ACC112 (cell line): ENCODE data around the gene ATG14.

ENCODE experiments used
- H2AFZ ChIP-seq: fragments of 200-600 bp; sonication (generic); one replicate; pipeline ENCODE4 v1.6.0; 2017; ENCODE audit warnings: antibody characterized with exemption, low read length; ENCODE audit not compliant: unreplicated experiment
- H3K27ac ChIP-seq: fragments of 200-600 bp; sonication (generic); 2 replicates; pipeline ENCODE4 v1.5.1; 2014; ENCODE audit warnings: low read depth, mild to moderate bottlenecking, antibody characterized with exemption, low read length, moderate library complexity
- H3K27me3 ChIP-seq: fragments of 200-600 bp; sonication (generic); 2 replicates; pipeline ENCODE4 v1.6.1; 2014; ENCODE audit warnings: mild to moderate bottlenecking, antibody characterized with exemption, low read length, moderate library complexity, mixed read lengths; ENCODE audit not compliant: insufficient read depth
- H3K36me3 ChIP-seq: fragments of 200-600 bp; sonication (generic); 2 replicates; pipeline ENCODE4 v1.6.1; 2016; ENCODE audit warnings: mild to moderate bottlenecking, antibody characterized with exemption, low read length, moderate library complexity, mixed read lengths; ENCODE audit not compliant: insufficient read depth
- H3K4me1 ChIP-seq: fragments of 200-600 bp; sonication (generic); one replicate; pipeline ENCODE4 v1.6.1; 2016; ENCODE audit warnings: low read length, mixed read lengths; ENCODE audit not compliant: insufficient read depth, unreplicated experiment, control insufficient read depth
- H3K4me3 ChIP-seq: fragments of 200-600 bp; sonication (generic); 2 replicates; pipeline ENCODE4 v1.5.1; 2014; ENCODE audit warnings: mild to moderate bottlenecking, low read depth, low read length
- H3K79me2 ChIP-seq: fragments of 200-600 bp; sonication (generic); one replicate; pipeline ENCODE4 v1.6.0; 2016; ENCODE audit warnings: low read length; ENCODE audit not compliant: control insufficient read depth, unreplicated experiment, insufficient read depth

Gene ATG14

DNA sequence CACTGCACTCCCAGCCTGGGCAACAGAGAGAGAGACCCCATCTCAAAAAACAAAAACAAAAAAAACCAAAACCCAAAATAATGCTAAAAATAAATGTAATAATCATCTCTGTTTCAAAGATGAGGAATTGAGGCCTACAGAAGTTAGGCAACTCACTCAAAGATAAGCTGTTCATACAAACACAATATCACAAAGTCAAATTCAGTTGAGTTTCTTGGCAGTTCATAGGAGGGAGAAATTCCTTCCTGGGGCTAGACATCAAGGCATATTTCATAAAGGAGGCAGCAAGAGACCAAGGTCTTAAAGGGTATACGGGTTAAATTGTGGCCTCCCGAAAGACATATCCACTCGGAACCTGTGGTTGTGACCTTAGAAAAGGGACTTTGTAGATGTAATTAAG is 37.5 kb upstream of the ATG14 start:
- Histone ChIP-seq H3K36me3 (no peaks in the 10 kb centered on the region), H2AFZ (no peak overlapping the region), H3K27me3 (no peaks in the 10 kb centered on the region), H3K4me1 (peaks cover 67% of the 10 kb centered on the region), H3K79me2 (no peaks in the 10 kb centered on the region), H3K27ac (peak overlapping the region; percentile 91), H3K4me3 (no peak overlapping the region)

GRCh38 chr14:55448141-55448614 is 36.5 kb upstream of the ATG14 start:
- no peaks in the 10 kb centered on the region for H3K27me3 ChIP-seq
- no peak overlapping the region for H3K4me3 ChIP-seq
- H3K36me3 ChIP-seq = no peaks in the 10 kb centered on the region
- H3K79me2 ChIP-seq = no peaks in the 10 kb centered on the region
- no peak overlapping the region for H2AFZ ChIP-seq
- peaks cover 60% of the 10 kb centered on the region for H3K4me1 ChIP-seq
- H3K27ac ChIP-seq = peak overlapping the region; percentile 91

GRCh38 chr14:55446833-55447232 is 35.2 kb upstream of the ATG14 start:
- H2AFZ ChIP-seq = peak overlapping the region; percentile 99

DNA sequence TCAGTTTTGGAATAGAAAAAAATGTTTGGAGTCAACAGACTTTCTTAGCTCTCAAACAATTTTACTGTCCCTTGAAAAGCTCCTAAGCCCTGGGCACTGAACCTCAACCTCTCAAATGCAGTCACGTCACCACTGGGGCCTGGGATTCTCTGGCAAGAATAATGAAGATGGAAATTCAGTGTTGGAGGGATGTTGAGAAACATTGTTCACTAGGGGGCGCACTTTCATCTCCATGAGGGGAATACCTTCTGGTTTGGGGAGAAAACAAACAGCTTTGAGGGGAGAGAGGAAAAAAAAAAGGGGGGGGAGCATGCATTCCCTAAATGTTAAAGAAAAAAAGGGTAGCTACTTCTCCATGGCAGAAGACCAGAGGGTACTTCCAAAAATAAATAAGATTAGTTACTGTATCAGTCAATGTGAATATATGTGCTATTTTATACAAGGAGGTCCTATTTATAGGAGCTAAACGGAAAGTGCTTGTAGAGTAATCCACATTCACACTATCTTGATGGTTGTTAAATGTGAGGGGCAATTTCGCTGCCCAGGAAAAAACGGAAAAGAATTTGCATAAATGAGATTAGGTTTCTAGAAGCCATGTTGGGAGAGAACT is 34.6 kb upstream of the ATG14 start:
- peak overlapping the region; percentile 91 for H3K27ac ChIP-seq

More at GRCh38 chr14:55446833-55447232, 35.2 kb upstream of the ATG14 start:
- H3K27ac ChIP-seq = peak overlapping the region; percentile 91
- H3K4me3 ChIP-seq = peak overlapping the region; percentile 55
- peaks cover 49% of the 10 kb centered on the region for H3K4me1 ChIP-seq
- no peaks in the 10 kb centered on the region for H3K36me3 ChIP-seq
- H3K27me3 ChIP-seq = no peaks in the 10 kb centered on the region
- no peaks in the 10 kb centered on the region for H3K79me2 ChIP-seq

DNA sequence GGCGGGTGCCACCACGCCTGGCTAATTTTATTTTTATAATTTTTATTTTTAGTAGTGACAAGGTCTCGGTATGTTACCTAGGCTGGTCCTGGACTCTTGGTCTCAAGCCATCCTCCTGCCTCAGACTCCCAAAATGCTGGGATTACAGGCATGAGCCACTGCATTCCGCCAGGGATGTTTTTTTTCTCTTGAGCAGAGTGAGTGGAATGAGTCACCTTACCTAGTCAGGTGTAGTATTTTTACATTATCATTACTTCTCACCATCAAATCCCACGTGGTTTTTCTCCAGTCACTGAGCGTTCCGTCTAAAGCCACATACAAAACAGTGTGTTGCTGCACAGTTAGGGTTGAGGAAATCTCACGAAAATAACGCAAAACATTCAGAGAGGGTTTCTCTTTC is 29.7 kb upstream of the ATG14 start:
- Histone ChIP-seq H3K27me3 (no peaks in the 10 kb centered on the region), H3K4me3 (no peak overlapping the region), H2AFZ (no peak overlapping the region), H3K27ac (no peak overlapping the region), H3K79me2 (no peaks in the 10 kb centered on the region), H3K36me3 (no peaks in the 10 kb centered on the region), H3K4me1 (peaks cover 1% of the 10 kb centered on the region)

More for the DNA sequence above, 34.6 kb upstream of the ATG14 start:
- H3K79me2 ChIP-seq = no peaks in the 10 kb centered on the region
- H3K4me3 ChIP-seq = peak overlapping the region; percentile 55
- no peaks in the 10 kb centered on the region for H3K27me3 ChIP-seq
- peaks cover 43% of the 10 kb centered on the region for H3K4me1 ChIP-seq
- H3K36me3 ChIP-seq = no peaks in the 10 kb centered on the region
- H2AFZ ChIP-seq = peak overlapping the region; percentile 99

- no peaks in the 10 kb centered on the region for H3K4me1 ChIP-seq
- no peak within 1 kb of the TSS for H3K4me3 ChIP-seq
- no peak within 1 kb of the TSS for H3K27ac ChIP-seq
- H3K79me2 ChIP-seq = no peaks in the 10 kb centered on the region
- H3K36me3 ChIP-seq = no peaks in the 10 kb centered on the region
- H2AFZ ChIP-seq = no peak within 1 kb of the TSS
- no peaks in the 10 kb centered on the region for H3K27me3 ChIP-seq
Observed at GRCh38 chr14:55440385-55440784, 28.8 kb upstream of the ATG14 start, which contains the start of gene TBPL2. TBPL2 (minus strand) TSS chr14:55440616; CDS start chr14:55440449, 167 bp downstream.

GRCh38 chr14:55438066-55438683 is 26.5 kb upstream of the ATG14 start:
- no peaks in the 10 kb centered on the region for H3K36me3 ChIP-seq
- no peaks in the 10 kb centered on the region for H3K79me2 ChIP-seq
- H3K27me3 ChIP-seq = no peaks in the 10 kb centered on the region
- H3K4me1 ChIP-seq = no peaks in the 10 kb centered on the region
- H3K27ac ChIP-seq = no peak overlapping the region
- H2AFZ ChIP-seq = no peak overlapping the region
- H3K4me3 ChIP-seq = no peak overlapping the region

DNA sequence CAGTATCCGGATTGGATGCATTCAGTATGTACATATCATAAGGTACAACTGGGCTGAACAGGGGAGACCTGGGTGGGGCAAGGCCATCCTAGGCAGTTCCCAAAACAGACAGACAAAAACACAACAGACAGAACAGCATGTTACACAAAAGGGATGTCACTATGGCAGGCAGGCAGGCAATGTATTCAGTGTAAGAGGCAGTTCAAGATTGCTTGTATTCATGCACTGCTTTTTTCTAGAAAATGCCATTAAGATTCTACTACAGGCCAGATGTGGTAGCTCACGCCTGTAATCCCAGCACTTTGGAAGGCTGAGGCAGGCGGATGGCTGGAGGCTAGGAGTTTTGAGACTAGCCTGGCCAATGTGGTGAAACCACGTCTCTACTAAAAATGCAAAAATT is 25.3 kb upstream of the ATG14 start:
- Histone ChIP-seq H3K4me3 (no peak overlapping the region), H3K36me3 (no peaks in the 10 kb centered on the region), H3K27me3 (no peaks in the 10 kb centered on the region), H3K4me1 (no peaks in the 10 kb centered on the region), H3K27ac (no peak overlapping the region), H2AFZ (no peak overlapping the region), H3K79me2 (no peaks in the 10 kb centered on the region)

DNA sequence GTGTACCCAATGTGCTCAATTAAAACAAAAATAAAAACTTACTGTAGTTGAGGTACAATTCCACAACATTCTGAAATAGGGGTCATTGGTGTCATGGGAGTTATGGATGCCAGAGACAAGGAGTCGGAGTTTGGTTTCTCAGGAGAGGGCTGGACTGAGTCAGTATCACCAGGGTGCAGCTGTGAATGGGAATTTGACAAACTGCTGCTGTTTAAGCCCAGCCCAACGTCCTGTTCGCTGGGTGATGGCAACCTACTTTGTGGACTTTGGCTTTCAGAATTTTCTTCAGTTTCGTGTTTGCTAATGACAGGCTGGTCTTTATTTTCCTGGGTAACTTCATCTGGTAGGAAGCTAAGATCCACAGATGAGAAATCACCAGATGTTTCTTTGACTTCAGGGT is 24.9 kb upstream of the ATG14 start:
- H3K27ac ChIP-seq = no peak overlapping the region
- no peaks in the 10 kb centered on the region for H3K36me3 ChIP-seq
- H2AFZ ChIP-seq = no peak overlapping the region

DNA sequence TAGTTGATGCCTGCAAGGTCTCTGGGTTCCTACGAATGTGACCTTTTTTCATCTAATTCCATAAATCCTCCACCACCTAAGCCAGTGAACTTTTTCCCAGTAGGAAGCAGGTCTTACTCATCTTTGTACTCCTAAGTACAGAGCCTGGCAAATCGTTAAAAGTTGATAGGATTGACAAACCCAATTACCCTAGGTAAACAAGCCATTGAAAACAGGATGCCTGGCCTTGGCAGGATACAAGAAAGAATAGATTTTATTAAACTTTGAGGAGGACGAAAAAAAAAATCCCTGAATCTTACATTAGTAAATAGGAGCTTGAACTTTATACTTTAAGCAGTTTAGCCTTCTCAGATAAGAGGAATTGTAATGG is 23.2 kb upstream of the ATG14 start:
- Histone ChIP-seq H3K4me3 (no peak overlapping the region), H3K4me1 (no peaks in the 10 kb centered on the region), H3K79me2 (no peaks in the 10 kb centered on the region), H3K27ac (no peak overlapping the region), H2AFZ (no peak overlapping the region), H3K27me3 (no peaks in the 10 kb centered on the region), H3K36me3 (no peaks in the 10 kb centered on the region)

More for the DNA sequence above, 24.9 kb upstream of the ATG14 start:
- Histone ChIP-seq H3K79me2 (no peaks in the 10 kb centered on the region), H3K4me3 (no peak overlapping the region), H3K27me3 (no peaks in the 10 kb centered on the region), H3K4me1 (no peaks in the 10 kb centered on the region)
